Measurements from ENCODE around the gene TAF3. TPM values are rescaled to one million over a fixed set of nuclear protein-coding genes. Genes with fewer than 3 reads are reported as not detected.

The TAF3 gene
- total RNA-seq, 1 donor from 2014 or later: 4.6 TPM

GRCh38 chr10:7826971-7827370 lies 8.7 kb downstream of the TAF3 start:
- H3K36me3 Mint-ChIP-seq: peaks cover 14% of the 10 kb centered on the region
- no peaks in the 10 kb centered on the region for H4K20me1 ChIP-seq (ENCODE audit: low read depth)
- no peak for DNase-seq (ENCODE audit: low spot score)
- H3K4me3 Mint-ChIP-seq: no peak overlapping the region
- no peak overlapping the region for H3K27ac Mint-ChIP-seq
- no peaks in the 10 kb centered on the region for H3K36me3 ChIP-seq
- no peak overlapping the region for H3K4me2 ChIP-seq
- no peak overlapping the region for H3K4me3 ChIP-seq
- no peaks in the 10 kb centered on the region for H3K27me3 Mint-ChIP-seq (ENCODE audit: insufficient read depth, low read depth)
- no peak overlapping the region for H3K9ac ChIP-seq
- H3K9me3 Mint-ChIP-seq: no peaks in the 10 kb centered on the region
- H3K4me1 ChIP-seq: no peaks in the 10 kb centered on the region
- no peak overlapping the region for H2AFZ ChIP-seq (replicated peaks)
- TF ChIP-seq CTCF (IDR thresholded peaks at IDR 0.05): no peak
- TF ChIP-seq EZH2 (IDR thresholded peaks at IDR 0.05): no peak
- no peak for TF ChIP-seq EZH2phosphoT487 (IDR thresholded peaks at IDR 0.05)
- H3K27me3 ChIP-seq: no peaks in the 10 kb centered on the region
- H3K27ac ChIP-seq: no peak overlapping the region
- H3K4me1 Mint-ChIP-seq: no peaks in the 10 kb centered on the region
- H3K9me3 ChIP-seq (ENCODE audit: low read depth): no peaks in the 10 kb centered on the region
- no peaks in the 10 kb centered on the region for H3F3A ChIP-seq (ENCODE audit: low read depth)
- H3K79me2 ChIP-seq (ENCODE audit: low read depth): peaks cover 33% of the 10 kb centered on the region

GRCh38 chr10:7829289-7829834 lies 11.1 kb downstream of the TAF3 start:
- H3K27me3 ChIP-seq: no peaks in the 10 kb centered on the region
- peaks cover 38% of the 10 kb centered on the region for H3K79me2 ChIP-seq (ENCODE audit: low read depth)
- H3K36me3 ChIP-seq: no peaks in the 10 kb centered on the region
- no peak overlapping the region for H3K4me2 ChIP-seq
- no peak for TF ChIP-seq CTCF (IDR thresholded peaks at IDR 0.05)
- no peak for TF ChIP-seq EZH2 (IDR thresholded peaks at IDR 0.05)
- TF ChIP-seq EZH2phosphoT487 (IDR thresholded peaks at IDR 0.05): no peak
- no peak for DNase-seq (ENCODE audit: low spot score)
- Mint-ChIP-seq H3K4me3 (no peak overlapping the region), H3K36me3 (peaks cover 12% of the 10 kb centered on the region), H3K4me1 (no peaks in the 10 kb centered on the region), H3K27ac (no peak overlapping the region), H3K27me3 (ENCODE audit: insufficient read depth, low read depth) (no peaks in the 10 kb centered on the region), H3K9me3 (no peaks in the 10 kb centered on the region)
- H3K9me3 ChIP-seq (ENCODE audit: low read depth): no peaks in the 10 kb centered on the region
- H3K27ac ChIP-seq: no peak overlapping the region
- H3K4me3 ChIP-seq: no peak overlapping the region
- H3K9ac ChIP-seq: no peak overlapping the region
- no peak overlapping the region for H2AFZ ChIP-seq (replicated peaks)
- H3K4me1 ChIP-seq: no peaks in the 10 kb centered on the region
- no peaks in the 10 kb centered on the region for H3F3A ChIP-seq (ENCODE audit: low read depth)
- no peaks in the 10 kb centered on the region for H4K20me1 ChIP-seq (ENCODE audit: low read depth)

- Mint-ChIP-seq H3K27me3 (ENCODE audit: insufficient read depth, low read depth) (peaks cover 2% of the 10 kb centered on the region), H3K9me3 (no peaks in the 10 kb centered on the region), H3K4me3 (no peak overlapping the region), H3K27ac (no peak overlapping the region), H3K4me1 (no peaks in the 10 kb centered on the region), H3K36me3 (peaks cover 17% of the 10 kb centered on the region)
- no peak for TF ChIP-seq EZH2 (IDR thresholded peaks at IDR 0.05)
- TF ChIP-seq EZH2phosphoT487 (IDR thresholded peaks at IDR 0.05): no peak
- no peak for TF ChIP-seq CTCF (IDR thresholded peaks at IDR 0.05)
- no peak for DNase-seq (ENCODE audit: low spot score)
- Histone ChIP-seq H2AFZ (replicated peaks) (no peak overlapping the region), H3K4me3 (no peak overlapping the region), H3K79me2 (ENCODE audit: low read depth) (peaks cover 48% of the 10 kb centered on the region), H3K27ac (no peak overlapping the region), H3F3A (ENCODE audit: low read depth) (no peaks in the 10 kb centered on the region), H3K9me3 (ENCODE audit: low read depth) (no peaks in the 10 kb centered on the region), H3K27me3 (no peaks in the 10 kb centered on the region), H3K36me3 (no peaks in the 10 kb centered on the region), H3K9ac (no peak overlapping the region), H3K4me1 (no peaks in the 10 kb centered on the region), H3K4me2 (no peak overlapping the region), H4K20me1 (ENCODE audit: low read depth) (no peaks in the 10 kb centered on the region)
Observed at GRCh38 chr10:7832060-7832459, 13.8 kb downstream of the TAF3 start.

All from neural progenitor cell (in vitro differentiated cells).